ENCODE results near the gene IGF1R.
"Not testable (repeated sequence)": the region's sequence is repeated elsewhere in the genome, so short reads cannot be mapped to it uniquely, and the experiment has no call there.

Gene IGF1R

GRCh38 chr15:99002226-99002625 lies 353.9 kb downstream of the IGF1R start:
- no peak for DNase-seq (ENCODE audit: low spot score)

GRCh38 chr15:99003317-99003716 lies 355.0 kb downstream of the IGF1R start:
- DNase-seq (ENCODE audit: low spot score): not testable (repeated sequence)

GRCh38 chr15:99004998-99005974 lies 356.9 kb downstream of the IGF1R start:
- not testable (repeated sequence) for DNase-seq (ENCODE audit: low spot score)

GRCh38 chr15:99006146-99006545 lies 357.8 kb downstream of the IGF1R start:
- DNase-seq (ENCODE audit: low spot score): no peak

- DNase-seq (ENCODE audit: low spot score): no peak
These were observed 358.7 kb downstream of the IGF1R start for GRCh38 chr15:99006904-99007495.

- DNase-seq (ENCODE audit: low spot score): no peak
These were observed 361.5 kb downstream of the IGF1R start for GRCh38 chr15:99009741-99010330.

- no peak for DNase-seq (ENCODE audit: low spot score)
These were observed 362.4 kb downstream of the IGF1R start for GRCh38 chr15:99010768-99011167.
